Measurements from ENCODE around the gene LLGL1. TPM values are rescaled to one million over a fixed set of nuclear protein-coding genes. Genes with fewer than 3 reads are reported as not detected.

The LLGL1 gene
- total RNA-seq, 1 experiment from 2014 or later = 65.0 TPM

GRCh38 chr17:18280766-18281371 is 55.4 kb downstream of the LLGL1 start:
- Histone ChIP-seq H3K23me2 (ENCODE audit: insufficient read length, low read depth, low read length, poor library complexity, severe bottlenecking) (no peaks in the 10 kb centered on the region), H3K18ac (ENCODE audit: insufficient read length, low read depth, low read length) (no peak overlapping the region), H3K79me2 (ENCODE audit: insufficient read depth, low read length) (no peaks in the 10 kb centered on the region), H3K23ac (ENCODE audit: insufficient read length, low read depth, low read length) (no peak overlapping the region), H4K91ac (ENCODE audit: insufficient read length, low read depth, low read length) (no peak overlapping the region), H3K4me1 (ENCODE audit: insufficient read depth, low read length) (no peaks in the 10 kb centered on the region), H3T11ph (ENCODE audit: low read length) (no peak overlapping the region), H3K14ac (ENCODE audit: insufficient read depth, low read length) (no peak overlapping the region), H3K4ac (ENCODE audit: low read depth, low read length) (no peak overlapping the region), H4K5ac (ENCODE audit: insufficient read length, low read depth, low read length) (no peak overlapping the region), H3K9ac (ENCODE audit: extremely low read depth, insufficient read length, low read length) (no peak overlapping the region), H2AK5ac (ENCODE audit: insufficient read length, low read length) (no peak overlapping the region), H3K4me2 (ENCODE audit: insufficient read depth, insufficient read length, low read length) (no peak overlapping the region), H2BK15ac (ENCODE audit: low read depth, low read length) (no peak overlapping the region), H3K56ac (ENCODE audit: insufficient read length, low read depth, low read length) (no peak overlapping the region), H2BK20ac (ENCODE audit: low read depth, low read length, poor library complexity, severe bottlenecking) (no peak overlapping the region), H2AFZ (ENCODE audit: low read length) (no peak overlapping the region), H2BK5ac (ENCODE audit: insufficient read length, low read length) (no peak overlapping the region), H4K8ac (replicated peaks; ENCODE audit: insufficient read length, low read depth, low read length) (no peak overlapping the region), H2BK120ac (ENCODE audit: low read depth, low read length, poor library complexity, severe bottlenecking) (no peak overlapping the region), H3K27ac (ENCODE audit: insufficient read length, low read depth, low read length) (no peak overlapping the region), H3K27me3 (ENCODE audit: insufficient read depth, low read length) (no peaks in the 10 kb centered on the region), H4K20me1 (ENCODE audit: control insufficient read depth, insufficient read depth, insufficient read length) (no peaks in the 10 kb centered on the region), H3K79me1 (ENCODE audit: insufficient read depth, low read depth, low read length, poor library complexity, severe bottlenecking) (no peaks in the 10 kb centered on the region), H2BK12ac (ENCODE audit: insufficient read length, low read depth, low read length) (no peak overlapping the region), H3K9me3 (ENCODE audit: control insufficient read depth, low read depth, low read length) (no peaks in the 10 kb centered on the region)
- no peak for TF ChIP-seq CTCF (conservative IDR thresholded peaks at IDR 0.05)
- H3K36me3 Mint-ChIP-seq (ENCODE audit: insufficient read depth in 1 of 3, low read depth in 3 of 3) = peaks cover 49 to 87% (median 86%) of the 10 kb centered on the region in 3 experiments; a peak in 6 of 7 replicates
- no peaks in the 10 kb centered on the region for H3K27me3 Mint-ChIP-seq (ENCODE audit: low read depth)
- H3K9me3 Mint-ChIP-seq = no peaks in the 10 kb centered on the region
- no peak overlapping the region for H3K27ac Mint-ChIP-seq
- H3K4me3 Mint-ChIP-seq = no peak overlapping the region
- DNase-seq = no peak
- WGBS (ENCODE audit: extremely low coverage, insufficient read length, low lambda C conversion rate) = no CpG with 5 or more reads among the region's 5 CpGs
- no peaks in the 10 kb centered on the region for H3K4me1 Mint-ChIP-seq

Measured in H9 (cell line).